ENCODE results near the gene KANSL1. TPM values are rescaled to one million over a fixed set of nuclear protein-coding genes. Genes with fewer than 3 reads are reported as not detected.

The KANSL1 gene
- total and polyA plus RNA-seq, 9 donors = 30.4 to 107 (median 77.7) TPM

DNA sequence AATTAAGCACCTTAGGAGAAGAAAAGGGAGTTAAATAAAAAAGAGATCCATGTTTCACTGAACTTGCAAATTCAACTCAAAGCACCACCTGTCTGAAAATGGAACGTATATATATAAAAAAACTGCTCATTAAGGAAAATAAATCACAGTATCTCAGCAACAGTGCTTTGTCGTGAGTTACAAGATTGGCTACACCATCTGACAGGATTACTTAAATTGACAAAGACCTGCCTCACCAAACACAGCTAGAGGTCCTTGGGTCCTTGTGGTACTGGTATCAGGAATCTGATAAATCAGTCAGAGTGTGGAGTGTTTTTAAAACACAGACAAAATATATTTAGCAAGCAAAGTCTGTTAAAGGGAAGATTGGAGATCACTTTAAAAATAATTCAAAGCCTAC is 63.9 kb downstream of the KANSL1 start:
- WGBS, 3 donors = 38 to 54% (median 43%) methylated on average over 2 of the region's 2 CpGs
- no peak for TF ChIP-seq EP300 (IDR thresholded peaks at IDR 0.05)
- TF ChIP-seq POLR2A (IDR thresholded peaks at IDR 0.05) = no peak
- no peak for TF ChIP-seq CTCF (IDR thresholded peaks at IDR 0.05)
- DNase-seq = no peak
- Histone ChIP-seq H3K9me3 (no peaks in the 10 kb centered on the region), H3K4me3 (no peak overlapping the region), H3K36me3 (no peaks in the 10 kb centered on the region), H3K27me3 (no peaks in the 10 kb centered on the region), H3K4me1 (ENCODE audit: insufficient read depth) (peaks cover 13% of the 10 kb centered on the region), H3K27ac (no peak overlapping the region)
- intact Hi-C loops (cut with DNase I) = no loop called here

- Histone ChIP-seq H3K36me3 (no peaks in the 10 kb centered on the region), H3K4me1 (ENCODE audit: insufficient read depth) (peaks cover 11% of the 10 kb centered on the region), H3K9me3 (no peaks in the 10 kb centered on the region), H3K27ac (no peak overlapping the region), H3K4me3 (no peak overlapping the region), H3K27me3 (no peaks in the 10 kb centered on the region)
- WGBS, 3 donors = 72 to 82% (median 77%) methylated on average over 4 of the region's 4 CpGs
- intact Hi-C loops (cut with DNase I) = no loop called here
- TF ChIP-seq CTCF (IDR thresholded peaks at IDR 0.05) (no peak), EP300 (IDR thresholded peaks at IDR 0.05) (no peak), POLR2A (IDR thresholded peaks at IDR 0.05) (no peak)
- DNase-seq = no peak
Measured at GRCh38 chr17:46128453-46128852, 64.8 kb downstream of the KANSL1 start.

- Histone ChIP-seq H3K4me1 (ENCODE audit: insufficient read depth) (peaks cover 14% of the 10 kb centered on the region), H3K27me3 (no peaks in the 10 kb centered on the region), H3K36me3 (no peaks in the 10 kb centered on the region), H3K4me3 (no peak overlapping the region), H3K27ac (no peak overlapping the region), H3K9me3 (no peaks in the 10 kb centered on the region)
- DNase-seq = no peak
- intact Hi-C loops (cut with DNase I) = no loop called here
- 96 to 98% (median 97%) methylated on average over 2 of the region's 2 CpGs for WGBS, 3 donors
- no peak for TF ChIP-seq POLR2A (IDR thresholded peaks at IDR 0.05)
- TF ChIP-seq EP300 (IDR thresholded peaks at IDR 0.05) = no peak
- no peak for TF ChIP-seq CTCF (IDR thresholded peaks at IDR 0.05)
Measured at GRCh38 chr17:46127524-46127923, 65.7 kb downstream of the KANSL1 start.

DNA sequence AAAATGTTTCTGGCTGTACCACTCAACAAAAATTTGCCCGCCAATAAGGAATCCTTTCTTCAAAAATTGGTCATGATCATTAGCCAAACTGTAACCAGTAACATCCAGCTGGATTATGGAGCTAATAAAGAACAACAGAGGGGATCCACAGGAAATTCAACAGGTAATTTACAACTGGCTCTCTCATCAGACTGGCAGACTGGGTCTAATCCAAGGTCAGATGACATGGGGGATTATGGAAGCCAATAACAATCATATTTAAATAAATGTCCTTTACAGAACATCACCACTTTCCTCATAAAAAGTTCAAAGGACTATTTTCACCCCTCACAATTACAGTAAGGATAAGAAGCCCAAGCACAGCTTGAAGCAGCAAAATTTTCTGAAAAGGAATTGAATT is 66.4 kb downstream of the KANSL1 start:
- intact Hi-C loops (cut with DNase I) = no loop called here
- H3K27me3 ChIP-seq = no peaks in the 10 kb centered on the region
- no peak overlapping the region for H3K4me3 ChIP-seq
- no peaks in the 10 kb centered on the region for H3K9me3 ChIP-seq
- no peak for TF ChIP-seq CTCF (IDR thresholded peaks at IDR 0.05)
- TF ChIP-seq EP300 (IDR thresholded peaks at IDR 0.05) = no peak
- TF ChIP-seq POLR2A (IDR thresholded peaks at IDR 0.05) = no peak
- WGBS, 3 donors = 92 to 95% (median 95%) methylated on average over 1 of the region's 1 CpG
- no peaks in the 10 kb centered on the region for H3K36me3 ChIP-seq
- no peak overlapping the region for H3K27ac ChIP-seq
- H3K4me1 ChIP-seq (ENCODE audit: insufficient read depth) = peaks cover 15% of the 10 kb centered on the region
- DNase-seq = no peak

DNA sequence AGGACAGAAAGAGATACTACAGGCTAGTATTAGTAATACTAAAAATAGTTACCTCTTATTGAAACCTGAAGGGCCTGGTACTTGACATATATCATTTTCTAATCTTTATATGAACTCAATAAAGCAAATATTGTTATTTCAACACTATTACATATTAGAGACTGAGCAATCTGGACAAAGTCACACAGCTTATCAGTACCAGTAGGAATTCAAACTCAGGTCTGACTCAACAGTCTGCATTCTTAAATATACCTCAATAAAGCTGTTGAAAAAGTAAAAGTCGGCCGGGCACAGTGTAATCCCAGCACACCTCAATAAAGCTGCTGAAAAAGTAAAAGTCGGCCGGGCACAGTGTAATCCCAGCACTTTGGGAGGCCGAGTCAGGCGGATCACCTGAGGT is 67.4 kb downstream of the KANSL1 start:
- no peak for DNase-seq
- no peaks in the 10 kb centered on the region for H3K27me3 ChIP-seq
- no peaks in the 10 kb centered on the region for H3K9me3 ChIP-seq
- no peak for TF ChIP-seq EP300 (IDR thresholded peaks at IDR 0.05)
- no peak for TF ChIP-seq CTCF (IDR thresholded peaks at IDR 0.05)
- TF ChIP-seq POLR2A (IDR thresholded peaks at IDR 0.05) = no peak
- peaks cover 18% of the 10 kb centered on the region for H3K4me1 ChIP-seq (ENCODE audit: insufficient read depth)
- intact Hi-C loops (cut with DNase I) = no loop called here
- H3K36me3 ChIP-seq = no peaks in the 10 kb centered on the region
- H3K4me3 ChIP-seq = no peak overlapping the region
- WGBS, 3 donors = 89 to 91% (median 91%) methylated on average over 6 of the region's 6 CpGs
- no peak overlapping the region for H3K27ac ChIP-seq
